MM.1S (cell line): ENCODE measurements around the gene DCST1.

Experiments
- DNase-seq: peaks from one replicate; pipeline ENCODE4 v3.0.0-alpha.2; 2015
- H2AFZ ChIP-seq: fragments of 300-600 bp; sonication (generic); 2 replicates; pipeline ENCODE4 v1.6.0; 2016; ENCODE audit warnings: antibody characterized with exemption, low read length
- H3F3A ChIP-seq: fragments of 300-600 bp; sonication (generic); 2 replicates; pipeline ENCODE4 v1.6.1; 2016; ENCODE audit warnings: mild to moderate bottlenecking, antibody characterized with exemption, low read length, moderate library complexity, mixed read lengths; ENCODE audit not compliant: insufficient read depth
- H3K27ac ChIP-seq: fragments of 300-600 bp; sonication (generic); 2 replicates; pipeline ENCODE4 v1.5.1; 2016; ENCODE audit warnings: mild to moderate bottlenecking, low read length
- H3K27me3 ChIP-seq: fragments of 300-600 bp; sonication (generic); replicated peaks from 2 replicates; pipeline ENCODE4 v1.6.0; 2016; ENCODE audit warnings: low read length; ENCODE audit not compliant: insufficient read depth
- H3K36me3 ChIP-seq: fragments of 300-600 bp; sonication (generic); replicated peaks from 2 replicates; pipeline ENCODE4 v1.6.1; 2016; ENCODE audit warnings: mild to moderate bottlenecking, low read length, mixed read lengths; ENCODE audit not compliant: insufficient read depth
- H3K4me1 ChIP-seq: fragments of 300-600 bp; sonication (generic); 2 replicates; pipeline ENCODE4 v1.6.1; 2016; ENCODE audit warnings: low read length, mixed read lengths
- H3K4me2 ChIP-seq: fragments of 300-600 bp; sonication (generic); 2 replicates; pipeline ENCODE4 v1.6.0; 2016; ENCODE audit warnings: low read depth, low read length
- H3K4me3 ChIP-seq: fragments of 300-600 bp; sonication (generic); 2 replicates; pipeline ENCODE4 v1.5.1; 2016; ENCODE audit warnings: low read length, mixed read lengths
- H3K79me2 ChIP-seq: fragments of 300-600 bp; sonication (generic); 2 replicates; pipeline ENCODE4 v1.6.1; 2016; ENCODE audit warnings: mixed run types, low read length, mixed read lengths
- H3K9ac ChIP-seq: fragments of 300-600 bp; sonication (generic); 2 replicates; pipeline ENCODE4 v1.6.1; 2016; ENCODE audit warnings: low read length, mixed read lengths
- H3K9me2 ChIP-seq: fragments of 300-600 bp; sonication (generic); replicated peaks from 2 replicates; pipeline ENCODE4 v1.6.1; 2016; ENCODE audit warnings: mild to moderate bottlenecking, low read length, mixed read lengths; ENCODE audit not compliant: insufficient read depth
- H3K9me3 ChIP-seq: fragments of 300-600 bp; sonication (generic); replicated peaks from 2 replicates; pipeline ENCODE4 v1.6.1; 2016; ENCODE audit warnings: mild to moderate bottlenecking, low read length, mixed read lengths; ENCODE audit not compliant: insufficient read depth
- H4K20me1 ChIP-seq: fragments of 300-600 bp; sonication (generic); 2 replicates; pipeline ENCODE4 v1.6.1; 2016; ENCODE audit warnings: mild to moderate bottlenecking, low read length, moderate library complexity, mixed read lengths; ENCODE audit not compliant: insufficient read depth
- EZH2 ChIP-seq: fragments of 300-600 bp; sonication (generic); optimal IDR thresholded peaks from 2 replicates; pipeline ENCODE3; 2017; ENCODE audit warnings: low read depth, mild to moderate bottlenecking, antibody characterized with exemption, low read length, mixed read lengths
- EZH2phosphoT487 ChIP-seq: fragments of 300-600 bp; sonication (generic); IDR thresholded peaks from 2 replicates; pipeline ENCODE4 v1.6.1; 2018; ENCODE audit warnings: antibody characterized with exemption, low read length
- TF ChIP-seq, protein P1 (sequence below): fragments of 300-600 bp; sonication (generic); IDR thresholded peaks from 2 replicates; pipeline ENCODE4 v1.5.1; 2016; ENCODE audit warnings: antibody characterized with exemption, low read length, mixed read lengths

Gene DCST1

DNA sequence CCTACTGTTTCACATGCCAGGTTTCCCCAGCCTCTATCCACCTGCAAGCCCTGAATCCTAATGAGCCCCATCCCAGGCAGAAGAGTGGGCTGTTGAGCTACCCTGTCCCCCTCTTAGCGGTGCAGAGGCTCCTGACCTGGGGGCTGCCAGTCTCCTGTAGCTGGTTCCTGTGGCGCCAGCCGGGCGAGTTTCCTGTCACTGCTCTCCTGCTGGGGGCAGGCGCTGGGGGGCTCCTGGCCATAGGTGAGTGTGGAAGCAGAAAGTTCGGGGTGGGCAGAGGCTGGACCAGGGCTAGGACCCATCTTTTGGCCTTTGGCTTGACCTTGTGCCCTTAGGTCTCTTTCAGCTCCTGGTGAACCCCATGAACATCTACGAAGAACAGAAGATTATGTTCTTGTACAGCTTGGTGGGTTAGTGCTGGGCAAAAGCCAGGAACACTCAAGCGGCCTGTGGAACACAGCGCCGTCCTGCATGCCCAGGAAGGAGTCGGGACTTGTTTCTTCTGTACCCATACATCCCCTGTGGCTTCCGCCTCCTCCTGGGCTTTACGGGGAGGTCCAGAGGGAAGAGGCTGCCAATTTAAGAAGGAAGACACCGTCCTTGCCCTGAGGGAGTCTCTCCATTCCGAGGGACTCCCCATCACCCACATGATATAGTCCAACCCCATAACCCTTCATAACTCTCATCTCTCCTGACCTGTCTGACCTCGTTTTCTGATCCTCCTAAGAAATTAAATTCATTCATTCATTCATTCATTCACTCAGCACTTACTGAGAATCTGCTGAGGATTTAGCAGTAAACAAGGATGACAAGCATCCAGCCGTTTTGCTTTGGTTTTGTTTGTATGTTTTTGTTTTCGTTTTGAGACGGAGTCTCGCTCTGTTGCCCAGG, 939 bp downstream of the DCST1 start:
- Histone ChIP-seq H3K27me3 (0 out of 2 replicates have a peak, but pooled peaks cover 8% of the 10 kb centered on the region), H3K9me3 (no peaks in the 10 kb centered on the region), H3K4me2 (no peak overlapping the region), H3K9ac (no peak overlapping the region), H3K36me3 (no peaks in the 10 kb centered on the region), H3F3A (peaks cover 10% of the 10 kb centered on the region), H3K4me3 (no peak overlapping the region), H2AFZ (no peak overlapping the region), H3K79me2 (no peaks in the 10 kb centered on the region), H4K20me1 (no peaks in the 10 kb centered on the region), H3K9me2 (no peaks in the 10 kb centered on the region), H3K27ac (no peak overlapping the region), H3K4me1 (peaks cover 16% of the 10 kb centered on the region)
- no peak for TF ChIP-seq EZH2
- TF ChIP-seq EZH2phosphoT487 = no peak
- DNase-seq = no peak

DNA sequence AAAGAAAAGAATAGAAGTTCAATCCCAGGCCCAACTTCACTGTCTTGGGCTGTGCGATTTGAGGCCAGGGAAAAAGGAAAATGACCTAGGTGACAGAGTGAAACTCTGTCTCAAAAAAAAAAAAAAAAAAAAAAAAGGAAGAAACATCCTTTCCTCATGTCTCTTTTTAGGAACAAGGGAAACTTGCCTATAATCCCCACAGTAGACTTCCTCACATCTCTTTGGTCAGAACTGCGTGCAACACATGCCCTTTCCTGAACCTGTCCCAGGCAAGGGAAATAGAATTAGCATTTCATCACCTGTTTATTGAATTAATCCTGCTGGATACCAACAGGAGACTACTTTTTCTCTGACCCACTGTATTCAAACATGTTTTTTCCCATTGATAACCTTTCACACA, 2.3 kb downstream of the DCST1 start:
- Histone ChIP-seq H3K4me1 (peaks cover 16% of the 10 kb centered on the region), H3K36me3 (no peaks in the 10 kb centered on the region), H3K9me3 (no peaks in the 10 kb centered on the region), H3K4me2 (no peak overlapping the region), H3K79me2 (no peaks in the 10 kb centered on the region), H4K20me1 (no peaks in the 10 kb centered on the region), H3K4me3 (no peak overlapping the region), H2AFZ (no peak overlapping the region), H3K27ac (no peak overlapping the region), H3K9ac (no peak overlapping the region), H3F3A (peaks cover 10% of the 10 kb centered on the region), H3K9me2 (no peaks in the 10 kb centered on the region), H3K27me3 (0 out of 2 replicates have a peak, but pooled peaks cover 8% of the 10 kb centered on the region)
- no peak for DNase-seq
- no peak for TF ChIP-seq EZH2
- TF ChIP-seq EZH2phosphoT487 = no peak
- TF ChIP-seq, protein P1, sequence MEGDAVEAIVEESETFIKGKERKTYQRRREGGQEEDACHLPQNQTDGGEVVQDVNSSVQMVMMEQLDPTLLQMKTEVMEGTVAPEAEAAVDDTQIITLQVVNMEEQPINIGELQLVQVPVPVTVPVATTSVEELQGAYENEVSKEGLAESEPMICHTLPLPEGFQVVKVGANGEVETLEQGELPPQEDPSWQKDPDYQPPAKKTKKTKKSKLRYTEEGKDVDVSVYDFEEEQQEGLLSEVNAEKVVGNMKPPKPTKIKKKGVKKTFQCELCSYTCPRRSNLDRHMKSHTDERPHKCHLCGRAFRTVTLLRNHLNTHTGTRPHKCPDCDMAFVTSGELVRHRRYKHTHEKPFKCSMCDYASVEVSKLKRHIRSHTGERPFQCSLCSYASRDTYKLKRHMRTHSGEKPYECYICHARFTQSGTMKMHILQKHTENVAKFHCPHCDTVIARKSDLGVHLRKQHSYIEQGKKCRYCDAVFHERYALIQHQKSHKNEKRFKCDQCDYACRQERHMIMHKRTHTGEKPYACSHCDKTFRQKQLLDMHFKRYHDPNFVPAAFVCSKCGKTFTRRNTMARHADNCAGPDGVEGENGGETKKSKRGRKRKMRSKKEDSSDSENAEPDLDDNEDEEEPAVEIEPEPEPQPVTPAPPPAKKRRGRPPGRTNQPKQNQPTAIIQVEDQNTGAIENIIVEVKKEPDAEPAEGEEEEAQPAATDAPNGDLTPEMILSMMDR = no peak

DNA sequence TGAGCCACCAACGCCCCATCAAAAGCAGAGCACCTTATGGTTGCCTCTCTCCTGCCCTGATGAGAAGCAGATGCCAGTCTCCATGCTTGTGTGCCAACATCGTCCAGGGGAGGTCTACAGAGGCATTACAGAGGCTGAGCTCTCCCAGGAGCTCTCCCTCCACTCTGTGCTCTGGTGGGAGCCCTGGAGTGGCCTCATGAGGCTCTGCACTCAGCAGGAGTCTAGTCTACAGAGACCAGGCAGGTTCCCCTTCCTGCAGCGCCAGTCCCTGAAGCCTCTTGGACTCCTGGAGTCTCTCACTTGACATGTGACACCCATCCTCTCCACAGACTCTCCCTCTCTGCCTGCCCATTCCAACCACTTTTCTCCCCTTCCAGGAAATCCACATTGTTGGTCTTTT, 3.4 kb downstream of the DCST1 start:
- Histone ChIP-seq H3K9ac (no peak overlapping the region), H3K27ac (no peak overlapping the region), H3K27me3 (0 out of 2 replicates have a peak, but pooled peaks cover 5% of the 10 kb centered on the region), H3K36me3 (no peaks in the 10 kb centered on the region), H3K9me2 (no peaks in the 10 kb centered on the region), H3K4me2 (no peak overlapping the region), H2AFZ (no peak overlapping the region), H3F3A (peaks cover 10% of the 10 kb centered on the region), H3K4me1 (peaks cover 16% of the 10 kb centered on the region), H4K20me1 (no peaks in the 10 kb centered on the region), H3K9me3 (no peaks in the 10 kb centered on the region), H3K4me3 (no peak overlapping the region), H3K79me2 (no peaks in the 10 kb centered on the region)
- no peak for TF ChIP-seq EZH2phosphoT487
- TF ChIP-seq, protein P1 = no peak
- TF ChIP-seq EZH2 = no peak
- no peak for DNase-seq

DNA sequence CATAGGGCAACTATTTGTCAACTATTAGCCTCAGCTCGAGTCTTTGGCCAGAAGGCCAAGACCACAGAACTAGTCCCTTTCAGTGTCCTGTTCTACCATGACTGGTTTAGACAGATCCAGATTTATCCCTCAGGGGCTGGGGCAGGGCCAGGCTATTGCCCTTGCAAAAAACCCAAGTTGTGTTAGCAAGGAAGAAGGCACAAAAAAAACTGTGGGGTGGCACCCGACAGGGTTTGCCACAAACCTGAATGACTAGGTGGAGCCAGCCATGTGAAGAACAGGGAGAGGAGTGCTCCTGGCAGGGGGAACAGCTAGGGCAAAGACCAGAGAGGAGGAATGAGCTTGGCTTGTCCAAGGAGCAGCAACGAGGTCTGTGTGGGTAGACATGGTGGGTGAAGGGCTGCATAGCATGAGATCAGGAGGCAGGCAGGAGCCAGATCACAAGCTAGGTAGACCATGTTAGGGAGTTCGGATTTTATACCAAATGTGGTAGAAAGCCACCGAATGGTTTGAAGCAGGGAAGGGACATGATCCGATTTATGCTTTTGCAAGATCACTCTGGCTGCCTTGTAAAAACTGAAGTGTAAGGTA, 4.3 kb downstream of the DCST1 start:
- H3K9me2 ChIP-seq = no peaks in the 10 kb centered on the region
- peaks cover 10% of the 10 kb centered on the region for H3F3A ChIP-seq
- H3K79me2 ChIP-seq = no peaks in the 10 kb centered on the region
- H3K36me3 ChIP-seq = no peaks in the 10 kb centered on the region
- peaks cover 16% of the 10 kb centered on the region for H3K4me1 ChIP-seq
- H4K20me1 ChIP-seq = no peaks in the 10 kb centered on the region
- H3K9me3 ChIP-seq = no peaks in the 10 kb centered on the region
- no peak overlapping the region for H3K4me3 ChIP-seq
- no peak for TF ChIP-seq EZH2
- TF ChIP-seq, protein P1 = no peak
- no peak for TF ChIP-seq EZH2phosphoT487
- H3K9ac ChIP-seq = no peak overlapping the region
- 0 out of 2 replicates have a peak, but pooled peaks cover 5% of the 10 kb centered on the region for H3K27me3 ChIP-seq
- H3K27ac ChIP-seq = no peak overlapping the region
- no peak overlapping the region for H3K4me2 ChIP-seq
- no peak for DNase-seq
- H2AFZ ChIP-seq = no peak overlapping the region
